HG03135 (cell line): ENCODE data around the gene TMEM82.

ENCODE experiments used
- ATAC-seq: cut with Tn5 transposase; IDR thresholded peaks from one replicate; pipeline ENCODE4 v1.9.1; 2021; ENCODE audit warnings: mild to moderate bottlenecking, moderate library complexity; ENCODE audit not compliant: unreplicated experiment

Gene TMEM82

GRCh38 chr1:15734901-15735300 is 7.4 kb upstream of the TMEM82 start:
- ATAC-seq: no peak

DNA sequence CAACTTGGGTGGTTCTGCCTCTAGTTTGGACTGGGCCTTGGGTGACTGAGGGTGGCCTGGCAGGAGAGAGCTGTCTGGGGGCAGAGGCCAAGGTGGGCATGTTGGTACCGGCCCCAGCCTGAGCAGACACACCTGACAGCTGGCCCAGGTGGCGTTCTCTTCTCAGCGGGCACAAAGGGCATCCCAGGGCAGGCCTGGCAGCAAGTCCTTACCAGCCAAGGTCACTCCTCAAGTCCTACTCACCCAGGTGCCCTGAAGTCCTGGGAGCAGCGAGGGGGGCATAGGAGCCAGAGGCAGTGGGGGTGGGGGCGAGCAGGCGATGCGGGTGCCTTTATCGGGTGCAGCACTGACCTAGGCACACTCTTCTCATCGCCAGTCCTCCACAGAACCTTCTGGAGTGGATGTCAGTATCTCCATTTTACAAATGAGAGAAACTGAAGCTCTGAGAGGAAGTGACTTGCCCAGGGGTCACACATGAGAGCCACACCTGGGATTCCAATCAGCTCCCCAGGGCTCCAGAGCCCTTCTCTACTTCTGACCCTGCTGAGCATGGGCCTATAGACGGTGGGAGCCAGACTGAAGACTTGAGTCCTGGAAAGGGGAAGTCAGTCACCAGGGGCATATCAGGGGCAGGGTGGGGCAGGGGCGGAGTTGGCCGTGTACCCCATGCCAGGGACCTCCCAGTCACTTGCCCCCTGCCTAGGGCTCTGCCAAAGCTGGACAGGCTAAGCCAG is 6.8 kb upstream of the TMEM82 start:
- ATAC-seq: no peak

DNA sequence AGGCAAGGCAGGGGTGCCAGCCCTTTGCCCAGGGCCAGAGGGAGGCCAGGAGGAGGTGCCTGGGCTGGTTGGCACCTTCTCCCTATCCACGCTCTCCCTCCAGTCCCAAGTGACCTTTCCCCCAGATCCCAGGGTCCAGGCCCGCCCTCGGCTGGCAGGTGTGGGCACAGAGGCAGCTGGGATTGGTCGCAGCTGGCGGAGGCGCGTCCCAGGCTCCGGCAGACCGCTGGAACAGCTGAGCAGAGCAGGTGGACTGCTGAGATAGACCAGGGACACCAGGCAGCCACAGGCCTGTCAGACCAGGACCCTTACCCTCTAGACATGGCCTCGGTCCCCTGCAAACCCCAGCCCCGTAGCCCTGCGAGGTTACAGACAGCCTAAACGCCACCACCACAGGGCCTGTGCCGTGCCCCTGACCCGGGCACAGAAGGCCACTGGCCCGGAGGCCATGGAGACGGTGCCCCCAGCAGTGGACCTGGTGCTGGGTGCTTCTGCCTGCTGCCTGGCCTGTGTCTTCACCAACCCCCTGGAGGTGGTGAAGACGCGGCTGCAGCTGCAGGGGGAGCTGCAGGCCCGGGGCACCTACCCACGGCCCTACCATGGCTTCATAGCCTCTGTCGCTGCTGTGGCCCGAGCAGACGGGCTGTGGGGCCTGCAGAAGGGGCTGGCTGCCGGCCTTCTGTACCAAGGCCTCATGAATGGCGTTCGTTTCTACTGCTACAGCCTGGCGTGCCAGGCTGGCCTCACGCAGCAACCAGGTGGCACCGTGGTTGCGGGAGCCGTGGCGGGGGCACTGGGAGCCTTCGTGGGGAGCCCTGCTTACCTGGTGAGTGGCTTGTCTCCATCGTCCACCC is 6.0 kb upstream of the TMEM82 start, which contains the start of gene SLC25A34:
TSS of gene SLC25A34 (plus strand) at position 221 of the 854 bp plus-strand sequence. CDS start at position 449, 228 bp downstream.
- ATAC-seq: no peak

- no peak for ATAC-seq
Measured at GRCh38 chr1:15736892-15737261, 5.4 kb upstream of the TMEM82 start.

GRCh38 chr1:15737324-15738319 is 4.7 kb upstream of the TMEM82 start:
- no peak for ATAC-seq

- no peak for ATAC-seq
Measured at GRCh38 chr1:15738416-15739113, 3.7 kb upstream of the TMEM82 start.

- no peak for ATAC-seq
Measured at GRCh38 chr1:15739259-15739658, 3.0 kb upstream of the TMEM82 start.

GRCh38 chr1:15739745-15740144 is 2.6 kb upstream of the TMEM82 start:
- ATAC-seq: no peak

GRCh38 chr1:15740924-15741850 is 1.1 kb upstream of the TMEM82 start:
- no peak for ATAC-seq

DNA sequence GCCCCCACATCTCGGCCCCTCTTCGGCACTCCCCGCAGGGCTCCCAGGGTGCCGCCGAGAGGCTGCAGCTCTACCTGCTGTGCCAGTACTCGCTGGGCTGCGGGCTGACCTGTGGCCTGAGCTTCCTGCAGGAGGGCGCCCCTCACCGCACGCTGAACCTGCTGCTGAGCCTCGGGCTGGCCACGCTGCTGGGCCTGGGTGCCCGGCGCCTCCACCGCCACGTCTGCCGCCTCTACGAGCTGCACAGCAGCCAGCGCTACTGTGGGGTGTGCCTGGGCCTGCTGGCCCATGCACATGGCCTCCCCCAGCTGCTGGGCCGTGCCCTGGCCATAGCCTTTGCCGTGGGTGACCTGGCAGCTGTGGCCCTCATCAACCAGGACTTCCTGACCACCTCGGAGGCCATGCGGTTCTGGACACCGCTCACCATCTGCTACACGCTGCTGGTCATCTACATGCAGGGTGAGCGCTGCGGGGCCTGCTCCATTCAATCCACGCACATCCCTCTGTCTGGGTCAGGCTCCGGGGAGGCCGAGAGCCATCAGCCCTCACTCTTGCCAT is 1.9 kb downstream of the TMEM82 start:
- no peak for ATAC-seq

- ATAC-seq: no peak
Measured at GRCh38 chr1:15747378-15747777, 5.1 kb downstream of the TMEM82 start.

DNA sequence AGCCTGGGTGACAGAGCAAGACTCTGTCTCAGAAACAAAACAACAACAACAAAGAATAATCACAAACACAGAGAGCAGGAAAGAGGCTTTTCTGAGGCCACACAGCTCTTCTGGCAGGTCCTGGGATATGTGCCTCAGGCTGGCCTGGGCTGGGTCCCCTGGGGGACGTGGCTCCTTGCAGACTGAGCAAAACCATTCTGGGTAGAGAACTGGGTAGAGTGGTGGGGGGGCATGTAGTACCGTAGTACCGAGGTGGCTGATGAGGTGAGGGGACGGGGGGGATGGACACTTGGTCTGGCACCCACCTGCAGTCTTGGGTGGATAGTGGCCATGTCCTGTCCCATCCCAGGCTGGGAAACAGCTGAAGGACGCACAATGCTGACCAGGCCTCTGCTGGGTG is 6.0 kb downstream of the TMEM82 start:
- no peak for ATAC-seq

GRCh38 chr1:15748690-15749398 is 6.5 kb downstream of the TMEM82 start:
- ATAC-seq: no peak

DNA sequence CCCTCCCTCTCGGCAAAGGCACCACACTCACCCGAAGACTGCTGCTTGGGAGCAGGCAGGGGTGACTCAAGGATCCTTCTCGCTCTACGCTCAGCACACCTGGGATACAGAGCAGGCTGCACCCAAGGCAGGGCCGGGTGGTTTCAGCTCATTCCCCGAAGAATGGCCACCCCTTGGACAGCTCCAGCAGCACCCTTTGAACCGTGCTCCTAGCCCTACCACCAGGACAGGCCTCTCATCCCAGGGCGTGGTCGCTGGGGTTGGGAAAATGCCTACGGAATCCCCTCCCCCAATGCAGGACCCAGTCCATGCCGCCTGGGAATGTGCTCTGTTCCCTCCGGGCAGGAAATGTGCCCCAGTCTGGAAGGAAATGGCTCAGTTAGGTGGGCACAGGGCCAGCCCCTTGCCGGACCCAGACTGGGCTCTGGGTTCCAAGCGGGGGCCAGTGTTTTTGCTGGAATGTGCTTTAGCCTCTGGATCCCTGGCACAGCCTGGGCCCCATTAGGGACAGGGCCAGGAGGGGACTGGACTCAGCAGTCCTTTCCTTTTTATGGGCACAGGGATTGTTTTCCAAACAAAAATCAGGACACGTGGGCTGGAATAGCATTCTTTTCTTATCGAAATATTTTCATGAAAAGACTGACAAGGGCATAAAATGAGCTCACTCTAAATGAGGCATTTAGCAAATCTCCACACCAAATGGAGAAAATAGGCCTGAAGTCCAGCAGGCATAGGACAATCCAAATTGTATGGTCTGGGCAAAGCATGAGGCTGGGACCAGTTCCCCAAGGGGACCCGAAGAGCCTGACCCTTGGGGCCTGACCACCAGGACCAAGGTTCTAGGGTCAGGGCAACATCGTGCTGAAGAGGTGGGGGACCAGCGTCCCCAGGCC is 7.3 kb downstream of the TMEM82 start:
- no peak for ATAC-seq

GRCh38 chr1:15750924-15751323 is 8.6 kb downstream of the TMEM82 start:
- ATAC-seq: no peak

DNA sequence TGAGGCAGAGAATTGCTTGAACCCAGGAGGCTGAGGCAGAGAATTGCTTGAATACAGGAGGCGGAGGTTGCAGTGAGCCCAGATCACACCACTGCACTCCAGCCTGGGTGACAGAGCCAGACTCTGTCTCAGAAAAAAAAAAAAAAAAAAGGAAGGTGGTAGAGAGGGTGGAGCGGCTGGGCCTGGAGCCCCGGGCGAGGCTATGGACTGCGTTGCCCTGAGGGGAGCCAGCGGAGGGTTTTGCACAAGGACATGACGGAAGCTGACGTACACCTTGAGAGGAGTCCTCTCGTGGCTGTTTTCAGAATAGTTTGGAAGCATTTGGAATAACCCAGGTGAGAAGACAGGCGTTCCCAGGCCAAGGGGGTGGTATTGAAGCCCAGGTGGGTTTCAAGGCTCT is 9.4 kb downstream of the TMEM82 start:
- no peak for ATAC-seq

- no peak for ATAC-seq
Measured at GRCh38 chr1:15753776-15754175, 11.5 kb downstream of the TMEM82 start.
